ENCODE data around the gene RUBCN. TPM values are rescaled to one million over a fixed set of nuclear protein-coding genes. Genes with fewer than 3 reads are reported as not detected.

RUBCN gene
- total and polyA plus RNA-seq, 9 of the 15 experiments (the other 6 are each of a cell fraction or from before 2014, with no cell fraction given): 8.4 to 24.0 (median 11.9) TPM

DNA sequence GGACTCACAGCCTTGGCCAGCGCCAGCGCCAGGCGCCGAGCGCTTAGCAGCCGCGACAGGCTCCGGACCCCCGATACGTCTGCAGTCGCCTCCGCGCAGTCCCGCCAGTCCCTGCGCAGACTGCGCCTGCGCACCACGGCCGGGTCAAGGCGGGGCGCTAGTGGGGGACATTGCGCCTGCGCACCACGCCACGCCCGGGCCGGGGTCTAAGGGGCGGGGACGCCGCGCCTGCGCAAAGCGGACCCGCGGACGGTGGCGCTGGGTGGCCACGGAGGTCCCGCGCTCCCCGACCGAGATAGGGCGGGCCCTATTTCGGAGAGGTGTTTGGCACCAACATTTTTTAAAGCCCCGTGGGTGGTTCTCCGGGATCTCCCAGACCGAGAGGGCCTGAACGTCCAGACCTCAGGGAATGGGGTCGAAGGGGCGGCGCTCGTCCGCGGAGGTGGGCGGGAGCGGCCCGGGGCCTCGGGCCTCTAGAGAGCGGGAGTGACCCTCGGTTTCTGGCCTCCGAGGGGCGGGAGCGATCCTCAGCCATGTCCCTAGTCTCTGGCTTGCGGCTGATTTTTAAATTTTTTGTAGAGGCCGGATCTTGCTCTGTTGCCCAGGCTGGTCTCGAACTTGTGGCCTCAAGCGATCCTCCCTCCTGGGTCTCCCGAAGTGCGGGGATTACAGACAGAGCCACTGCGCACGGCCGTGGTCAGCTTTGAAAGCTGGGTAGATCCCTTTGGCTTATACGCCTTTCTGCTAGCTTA is 108.8 kb downstream of the RUBCN start (continued):
- peak; percentile 87 for TF ChIP-seq VEZF1 (CRISPR knock-in tag; IDR thresholded peaks at IDR 0.05)
- peak; percentile 43; the same call in 1 of the 2 replicates for TF ChIP-seq PML (IDR thresholded peaks at IDR 0.05; ENCODE audit: low read length)
- TF ChIP-seq MAZ (CRISPR knock-in tag; conservative IDR thresholded peaks at IDR 0.05 in 1 of 2, IDR thresholded peaks at IDR 0.05 in 1 of 2): peak in 1 of 2 experiments; percentile 74; a peak in 3 of 4 replicates
- TF ChIP-seq TAF1 (IDR thresholded peaks at IDR 0.05; ENCODE audit: control insufficient read depth, extremely low read depth, insufficient read depth, low read length, severe bottlenecking): peak; percentile 60
- TF ChIP-seq POLR2B (IDR thresholded peaks at IDR 0.05; ENCODE audit: low read depth, partially characterized antibody): peak; percentile 85
- peak; percentile 71 for TF ChIP-seq SUPT5H (IDR thresholded peaks at IDR 0.05)
- TF ChIP-seq MBD2 (IDR thresholded peaks at IDR 0.05; ENCODE audit: borderline replicate concordance, low read depth): 0 out of 2 replicates have a peak, but pooled peaks have one; percentile 22
- peak; percentile 29; the same call in 1 of the 2 replicates for TF ChIP-seq CREB3L1 (IDR thresholded peaks at IDR 0.05; ENCODE audit: borderline replicate concordance, low read depth)
- peak; percentile 39; the same call in 1 of the 2 replicates for TF ChIP-seq SP1 (CRISPR knock-in tag; IDR thresholded peaks at IDR 0.05)
- peak; percentile 56; the same call in 1 of the 2 replicates for TF ChIP-seq PHF8 (IDR thresholded peaks at IDR 0.05; ENCODE audit: borderline replicate concordance, low read length)
- peak; percentile 97 for TF ChIP-seq MEIS2 (IDR thresholded peaks at IDR 0.05; ENCODE audit: partially characterized antibody)
- TF ChIP-seq ESRRA (IDR thresholded peaks at IDR 0.05; ENCODE audit: borderline replicate concordance, low read depth): peak; percentile 33; the same call in 1 of the 2 replicates
- TF ChIP-seq KDM5B (IDR thresholded peaks at IDR 0.05; ENCODE audit: insufficient replicate concordance, low read depth, low read length): peak; percentile 69
- TF ChIP-seq POLR3A (IDR thresholded peaks at IDR 0.05; ENCODE audit: borderline replicate concordance, extremely low read depth, insufficient read depth, insufficient read length): peak; percentile 28
- peak in 1 of 2 experiments; percentile 38; a peak in 2 of 4 replicates for TF ChIP-seq RCOR1 (IDR thresholded peaks at IDR 0.05; ENCODE audit: borderline replicate concordance in 1 of 2, low read depth in 2 of 2, low read length in 2 of 2)
- peak; percentile 73 for TF ChIP-seq ZFX (CRISPR knock-in tag; IDR thresholded peaks at IDR 0.05)
- TF ChIP-seq, protein P1, sequence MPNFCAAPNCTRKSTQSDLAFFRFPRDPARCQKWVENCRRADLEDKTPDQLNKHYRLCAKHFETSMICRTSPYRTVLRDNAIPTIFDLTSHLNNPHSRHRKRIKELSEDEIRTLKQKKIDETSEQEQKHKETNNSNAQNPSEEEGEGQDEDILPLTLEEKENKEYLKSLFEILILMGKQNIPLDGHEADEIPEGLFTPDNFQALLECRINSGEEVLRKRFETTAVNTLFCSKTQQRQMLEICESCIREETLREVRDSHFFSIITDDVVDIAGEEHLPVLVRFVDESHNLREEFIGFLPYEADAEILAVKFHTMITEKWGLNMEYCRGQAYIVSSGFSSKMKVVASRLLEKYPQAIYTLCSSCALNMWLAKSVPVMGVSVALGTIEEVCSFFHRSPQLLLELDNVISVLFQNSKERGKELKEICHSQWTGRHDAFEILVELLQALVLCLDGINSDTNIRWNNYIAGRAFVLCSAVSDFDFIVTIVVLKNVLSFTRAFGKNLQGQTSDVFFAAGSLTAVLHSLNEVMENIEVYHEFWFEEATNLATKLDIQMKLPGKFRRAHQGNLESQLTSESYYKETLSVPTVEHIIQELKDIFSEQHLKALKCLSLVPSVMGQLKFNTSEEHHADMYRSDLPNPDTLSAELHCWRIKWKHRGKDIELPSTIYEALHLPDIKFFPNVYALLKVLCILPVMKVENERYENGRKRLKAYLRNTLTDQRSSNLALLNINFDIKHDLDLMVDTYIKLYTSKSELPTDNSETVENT (CRISPR knock-in tag; IDR thresholded peaks at IDR 0.05): peak; percentile 91
- TF ChIP-seq POLR2AphosphoS5 (IDR thresholded peaks at IDR 0.05; ENCODE audit: control insufficient read depth, insufficient read depth, low read depth, low read length): peak; percentile 71
- 0 out of 2 replicates have a peak, but pooled peaks have one; percentile 13 for TF ChIP-seq HDAC2 (IDR thresholded peaks at IDR 0.05)
- TF ChIP-seq POLR2A (conservative IDR thresholded peaks at IDR 0.05): peak; percentile 73
- TF ChIP-seq CCNT2 (IDR thresholded peaks at IDR 0.05; ENCODE audit: borderline replicate concordance, extremely low read depth, insufficient read length, low read depth, low read length): peak; percentile 26
